ENCODE results near the gene HSD17B14.
"Not testable (repeated sequence)": the region's sequence is repeated elsewhere in the genome, so short reads cannot be mapped to it uniquely, and the experiment has no call there.

DNA sequence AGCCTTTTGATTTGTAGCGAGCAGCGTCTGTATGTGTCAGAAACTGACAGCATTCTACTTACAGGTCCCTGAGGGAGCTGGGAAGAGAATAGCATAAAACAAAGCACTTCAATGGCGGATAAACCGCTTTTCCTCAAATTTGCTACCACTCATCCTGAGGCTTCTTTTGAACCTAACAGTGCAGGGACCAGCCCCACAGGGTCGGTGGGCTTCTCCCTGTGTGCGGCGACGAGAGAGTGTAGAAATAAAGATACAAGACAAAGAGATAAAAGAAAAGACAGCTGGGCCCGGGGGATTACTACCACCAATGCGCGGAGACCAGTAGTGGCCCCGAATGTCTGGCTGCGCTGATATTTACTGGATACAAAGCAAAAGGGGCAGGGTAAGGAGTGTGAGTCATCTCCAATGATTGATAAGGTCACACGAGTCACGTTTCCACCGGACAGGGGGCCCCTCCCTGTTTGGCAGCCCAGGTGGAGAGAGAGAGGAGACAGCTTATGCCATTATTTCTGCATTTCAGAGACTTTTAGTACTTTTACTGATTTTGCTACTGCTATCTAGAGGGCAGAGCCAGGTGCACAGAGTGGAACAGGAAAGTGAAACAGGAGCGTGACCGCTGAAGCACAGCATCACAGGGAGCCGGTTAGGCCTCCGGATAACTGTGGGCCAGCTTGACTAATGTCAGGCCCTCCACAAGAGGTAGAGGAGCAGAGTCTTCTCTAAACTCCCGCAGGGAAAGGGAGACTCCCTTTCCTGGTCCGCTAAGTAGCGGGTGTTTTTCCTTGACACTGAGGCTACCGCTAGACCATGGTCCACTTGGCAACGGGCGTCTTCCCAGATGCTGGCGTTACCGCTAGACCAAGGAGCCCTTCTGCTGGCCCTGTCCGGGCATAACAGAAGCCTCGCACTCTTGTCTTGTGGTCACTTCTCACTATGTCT, 40.0 kb upstream of the HSD17B14 start:
- not testable (repeated sequence) for TF ChIP-seq CTCF (IDR thresholded peaks at IDR 0.05; ENCODE audit: low read depth, low read length, missing input control); TAF1 (conservative IDR thresholded peaks at IDR 0.05); YY1 (IDR thresholded peaks at IDR 0.05)
